GM12878 (cell line): Measurements from ENCODE around the gene RIMS3. TPM values are rescaled to one million over a fixed set of nuclear protein-coding genes. Genes with fewer than 3 reads are reported as not detected.
"Not testable (repeated sequence)": the region's sequence is repeated elsewhere in the genome, so short reads cannot be mapped to it uniquely, and the experiment has no call there.

ENCODE experiments used
- ATAC-seq: fragments of 200-7000 bp; cut with Tn5 transposase; 3 replicates; pipeline ENCODE4 v1.9.1; 2020; ENCODE audit warnings: mild to moderate bottlenecking, moderate library complexity
- BruUV-seq: library from RNA; stranded (reverse); fragments of 400-500 nt; replicated peaks from 2 replicates; lab custom pipeline; 2021; lab: Mats Ljungman, UMichigan
- CTCF ChIA-PET: fragments of 300-600 bp; sonication (Branson Sonifier 250); formaldehyde crosslinking; extraction: SDS; loops from one replicate; lab custom pipeline; 2021; ENCODE audit warnings: inconsistent platforms; lab: Yijun Ruan, JAX
- POLR2A ChIA-PET: fragments of 350-600 bp; formaldehyde crosslinking; extraction: SDS; loops from one replicate; lab custom pipeline; 2021; ENCODE audit warnings: inconsistent platforms; lab: Charles Lee
- RAD21 ChIA-PET: fragments of 300-600 bp; sonication (Branson Sonifier 250); formaldehyde crosslinking; loops from one replicate; lab custom pipeline; 2023; ENCODE audit warnings: antibody characterized with exemption; ENCODE audit not compliant: unreplicated experiment; lab: Charles Lee
- SMC1A ChIA-PET: fragments of 300-600 bp; sonication (Branson Sonifier 250); formaldehyde crosslinking; loops from one replicate; lab custom pipeline; 2023; ENCODE audit not compliant: unreplicated experiment, uncharacterized antibody; lab: Charles Lee
- DNase-seq: peaks from one replicate; pipeline ENCODE4 v3.0.0-alpha.2; 2011; ENCODE audit warnings: low read depth, low spot score
- FAIRE-seq: peaks from 3 replicates; lab custom pipeline; 2011; peaks lifted over from hg19 to GRCh38; lab: Jason Lieb, UNC
- H2AFZ ChIP-seq: 2 replicates; pipeline ENCODE4 v1.6.0; 2011; ENCODE audit warnings: low read depth, low read length, control low read depth; ENCODE audit not compliant: control insufficient read depth
- H3K27ac ChIP-seq: 2 replicates; pipeline ENCODE4 v1.5.1; 2011; ENCODE audit warnings: control low read depth; ENCODE audit not compliant: control insufficient read depth, insufficient read depth
- H3K27me3 ChIP-seq, 2 experiments: replicated peaks in 1 of 2; 2 replicates each; pipeline versions ENCODE4 v1.6.0 to v1.6.1; 2011; ENCODE audit warnings: low read length in 1 of 2; ENCODE audit not compliant: control insufficient read depth in 2 of 2, insufficient read depth in 2 of 2
- H3K36me3 ChIP-seq, 2 experiments: 2 replicates each; pipeline ENCODE4 v1.5.1; 2011; ENCODE audit warnings: low read length in 1 of 2; ENCODE audit not compliant: control insufficient read depth in 2 of 2, insufficient read depth in 2 of 2
- H3K4me1 ChIP-seq: 2 replicates; pipeline ENCODE4 v1.6.1; 2011; ENCODE audit warnings: mild to moderate bottlenecking, low read length, moderate library complexity, mixed read lengths; ENCODE audit not compliant: control insufficient read depth, insufficient read depth
- H3K4me2 ChIP-seq: 2 replicates; pipeline ENCODE4 v1.6.0; 2011; ENCODE audit warnings: control low read depth; ENCODE audit not compliant: control insufficient read depth, insufficient read depth
- H3K4me3 ChIP-seq: fragments of 200-600 bp; sonication (generic); 2 replicates; pipeline ENCODE4 v1.5.1; 2016
- H3K79me2 ChIP-seq: 2 replicates; pipeline ENCODE4 v1.6.0; 2011; ENCODE audit warnings: low read length; ENCODE audit not compliant: control insufficient read depth, insufficient read depth
- H3K9ac ChIP-seq: 2 replicates; pipeline ENCODE4 v1.8.0; 2011; ENCODE audit warnings: low read length, control low read depth, mixed read lengths; ENCODE audit not compliant: control insufficient read depth, insufficient read depth
- H3K9me3 ChIP-seq: replicated peaks from 3 replicates; pipeline ENCODE4 v1.5.1; 2011; ENCODE audit warnings: mild to moderate bottlenecking, low read length; ENCODE audit not compliant: control insufficient read depth, insufficient read depth
- H4K20me1 ChIP-seq: 2 replicates; pipeline ENCODE4 v1.6.0; 2011; ENCODE audit not compliant: control insufficient read depth, insufficient read depth
- ATF7 ChIP-seq: fragments of 450-650 bp; IDR thresholded peaks from 2 replicates; pipeline ENCODE4 v1.6.1; 2016; ENCODE audit warnings: low read depth, mild to moderate bottlenecking
- CBFB ChIP-seq: IDR thresholded peaks from 2 replicates; pipeline ENCODE4 v1.6.1; 2016; ENCODE audit warnings: antibody characterized with exemption, low read depth
- KLF5 ChIP-seq: fragments of 450-650 bp; IDR thresholded peaks from 2 replicates; pipeline ENCODE4 v1.6.1; 2014; ENCODE audit warnings: mild to moderate bottlenecking; ENCODE audit not compliant: partially characterized antibody
- MXI1 ChIP-seq: fragments of 150-350 bp; IDR thresholded peaks from 2 replicates; pipeline ENCODE4 v1.6.1; 2011; ENCODE audit warnings: low read depth, mild to moderate bottlenecking, inconsistent platforms, low read length, improper control_type of control experiment
- RBBP5 ChIP-seq: fragments of 200-600 bp; sonication (generic); conservative IDR thresholded peaks from 2 replicates; pipeline ENCODE4 v1.6.1; 2016
- RFX5 ChIP-seq: IDR thresholded peaks from 2 replicates; pipeline ENCODE4 v1.6.1; 2011; ENCODE audit warnings: low read depth, low read length, improper control_type of control experiment
- SMC3 ChIP-seq: IDR thresholded peaks from 2 replicates; pipeline ENCODE4 v1.6.1; 2011; ENCODE audit warnings: low read length, improper control_type of control experiment, borderline replicate concordance
- YBX1 ChIP-seq: fragments of 450-650 bp; IDR thresholded peaks from 2 replicates; pipeline ENCODE4 v1.6.1; 2016; ENCODE audit warnings: antibody characterized with exemption
- WGBS: methylation state at CpG from one replicate; pipeline ENCODE4 v1.1.6; 2016; ENCODE audit warnings: low lambda C conversion rate; ENCODE audit not compliant: insufficient replicate concordance, insufficient coverage; ENCODE audit errors: missing lambda C conversion rate; 5-methylcytosine and 5-hydroxymethylcytosine counted together
- in situ Hi-C: fragments of 300-500 bp; cut with MboI; formaldehyde crosslinking; loops from 9 replicates; pipeline ENCODE4 v1.14.3; 2018; ENCODE audit warnings: mixed read lengths
- intact Hi-C: fragments of 100-400 bp; cut with micrococcal nuclease; formaldehyde crosslinking; loops from one replicate; pipeline ENCODE4 v1.14.2; 2022; ENCODE audit not compliant: unreplicated experiment
- polyA plus RNA-seq, 11 experiments: library from polyadenylated mRNA; depleted of rRNA in 4 of 11; unstranded in 6 of 11; stranded (reverse) in 5 of 11; fragments of >200 nt; fragmentation: Nextera tagmentation in 4 of 11; fragmentation: Illumina TruSeq in 1 of 11; extraction: Ambion mirVana in 4 of 11; extraction: Trizol in 1 of 11; gene quantifications; 1 replicate in 1 of 11; 2 replicates in 10 of 11; pipeline versions ENCODE4 v1.2.1 to v1.2.3, GENCODE V29; 2011 to 2016; ENCODE audit warnings: inconsistent platforms in 2 of 11, missing spikeins in 2 of 11, low read depth in 1 of 11
- total RNA-seq, 4 experiments: library from RNA; depleted of rRNA in 3 of 4; stranded (reverse); fragments of >200 nt in 3 of 4; fragmentation: Illumina TruSeq in 1 of 4; extraction: Trizol in 1 of 4; gene quantifications; 2 replicates each; pipeline versions ENCODE4 v1.2.1 to v1.2.3, GENCODE V29; 2013 to 2021
- TF ChIP-seq, protein P1 (sequence below): IDR thresholded peaks from 2 replicates; pipeline ENCODE4 v1.6.1; 2012; ENCODE audit warnings: low read length, inconsistent platforms

RIMS3 gene
- total and polyA plus RNA-seq, 10 of the 15 experiments (the other 5 are each of a cell fraction or from before 2014, with no cell fraction given) = 0.02 to 4.7 (median 0.39) TPM

GRCh38 chr1:40575336-40575735, 90.1 kb downstream of the RIMS3 start:
- Histone ChIP-seq H2AFZ (no peak overlapping the region), H3K4me2 (no peak overlapping the region), H3K27me3 (no peaks in the 10 kb centered on the region), H4K20me1 (no peaks in the 10 kb centered on the region), H3K79me2 (no peaks in the 10 kb centered on the region), H3K4me3 (no peak overlapping the region), H3K4me1 (no peaks in the 10 kb centered on the region), H3K9ac (no peak overlapping the region), H3K9me3 (no peaks in the 10 kb centered on the region), H3K36me3 (no peaks in the 10 kb centered on the region), H3K27ac (no peak overlapping the region)
- TF ChIP-seq RBBP5 (no peak), RFX5 (no peak), KLF5 (no peak), ATF7 (no peak), SMC3 (no peak), MXI1 (no peak), YBX1 (no peak), CBFB (no peak)
- TF ChIP-seq, protein P1, sequence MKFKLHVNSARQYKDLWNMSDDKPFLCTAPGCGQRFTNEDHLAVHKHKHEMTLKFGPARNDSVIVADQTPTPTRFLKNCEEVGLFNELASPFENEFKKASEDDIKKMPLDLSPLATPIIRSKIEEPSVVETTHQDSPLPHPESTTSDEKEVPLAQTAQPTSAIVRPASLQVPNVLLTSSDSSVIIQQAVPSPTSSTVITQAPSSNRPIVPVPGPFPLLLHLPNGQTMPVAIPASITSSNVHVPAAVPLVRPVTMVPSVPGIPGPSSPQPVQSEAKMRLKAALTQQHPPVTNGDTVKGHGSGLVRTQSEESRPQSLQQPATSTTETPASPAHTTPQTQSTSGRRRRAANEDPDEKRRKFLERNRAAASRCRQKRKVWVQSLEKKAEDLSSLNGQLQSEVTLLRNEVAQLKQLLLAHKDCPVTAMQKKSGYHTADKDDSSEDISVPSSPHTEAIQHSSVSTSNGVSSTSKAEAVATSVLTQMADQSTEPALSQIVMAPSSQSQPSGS = no peak
- DNase-seq (no peak), FAIRE-seq (no peak), ATAC-seq (no peak)
- ChIA-PET CTCF (no interaction called here), POLR2A (no interaction called here), RAD21 (no interaction called here), SMC1A (no interaction called here)
- intact Hi-C loops (no loop called here), in situ Hi-C loops (no loop called here)
- BruUV-seq = no TSS peak

DNA sequence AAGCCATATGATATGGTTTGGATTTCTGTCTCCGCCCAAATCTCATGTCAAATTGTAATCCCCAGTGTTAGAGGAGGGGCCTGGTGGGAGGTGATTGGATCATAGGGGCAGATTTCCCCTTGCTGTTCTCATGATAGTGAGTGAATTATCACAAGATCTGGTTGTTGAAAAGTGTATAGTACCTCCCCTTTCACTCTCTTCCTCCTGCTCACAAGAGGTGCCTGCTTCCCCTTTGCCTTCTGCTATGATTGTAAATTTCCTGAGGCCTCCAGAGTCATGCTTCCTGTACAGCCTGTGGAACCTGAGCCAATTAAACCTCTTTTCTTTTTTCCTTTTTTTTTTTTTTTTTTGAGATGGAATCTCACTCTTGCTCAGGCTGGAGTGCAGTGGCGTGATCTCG, 90.7 kb downstream of the RIMS3 start:
- ChIA-PET SMC1A (interaction anchor here (0.7 kb wide), 1 partner anchor 1761 kb away, joined by 3 read pairs; no protein-coding TSS in a partner anchor), POLR2A (interaction anchor here (0.7 kb wide), 1 partner anchor 43 kb away, joined by 7 read pairs; the partner anchor contains the start of gene ZNF684)
- H3K9me3 ChIP-seq, H3K27me3 ChIP-seq, DNase-seq, RAD21 ChIA-PET, BruUV-seq, H3K4me1 ChIP-seq, CTCF ChIA-PET, ATAC-seq, H4K20me1 ChIP-seq, H3K4me2 ChIP-seq, H3K36me3 ChIP-seq, H3K9ac ChIP-seq, H3K4me3 ChIP-seq, H3K79me2 ChIP-seq, H3K27ac ChIP-seq, in situ Hi-C loops, H2AFZ ChIP-seq, intact Hi-C loops, FAIRE-seq: not testable (repeated sequence)
- 100% methylated on average over 1 of the region's 3 CpGs for WGBS

Other genes starting within 250 kb of the RIMS3 start
- gene ZFP69B, start 215.2 kb downstream of the RIMS3 start, total RNA-seq (2014; rRNA removed) = 3.5 and 4.4 TPM in 2 replicates
- 5.7 and 6.6 TPM in 2 replicates for gene ZFP69B, start 215.2 kb downstream of the RIMS3 start, total RNA-seq (2014; rRNA removed; fragmentation: Illumina TruSeq; extraction: Trizol)
- gene ZFP69B, start 215.2 kb downstream of the RIMS3 start, total RNA-seq (2021) = 4.4 and 4.7 TPM in 2 replicates
- gene ZFP69B, start 215.2 kb downstream of the RIMS3 start, polyA plus RNA-seq (2011; rRNA removed) = 5.4 and 8.3 TPM in 2 replicates
- 5.4 and 6.1 TPM in 2 replicates for gene ZFP69B, start 215.2 kb downstream of the RIMS3 start, polyA plus RNA-seq (2014; fragmentation: Illumina TruSeq; extraction: Trizol)
- 1 to 10 TPM; 1.3 to 1.4 TPM for gene ZFP69B, start 215.2 kb downstream of the RIMS3 start, polyA plus RNA-seq (2014; fragmentation: Nextera tagmentation; extraction: Ambion mirVana)
- 2.7 TPM in 2 replicates for gene ZFP69B, start 215.2 kb downstream of the RIMS3 start, polyA plus RNA-seq (2014; rRNA removed)
- gene ZFP69B, start 215.2 kb downstream of the RIMS3 start, polyA plus RNA-seq (2016; fragmentation: Nextera tagmentation; extraction: Ambion mirVana) = 1 to 10 TPM; 3.1 to 3.3 TPM
- 3.7 and 4.3 TPM in 2 replicates for gene ZFP69, start 188.4 kb downstream of the RIMS3 start, total RNA-seq (2014; rRNA removed)
- 6.2 and 6.4 TPM in 2 replicates for gene ZFP69, start 188.4 kb downstream of the RIMS3 start, total RNA-seq (2014; rRNA removed; fragmentation: Illumina TruSeq; extraction: Trizol)
- gene ZFP69, start 188.4 kb downstream of the RIMS3 start, total RNA-seq (2021) = 4.3 and 4.4 TPM in 2 replicates
- 1.9 and 3.3 TPM in 2 replicates for gene ZFP69, start 188.4 kb downstream of the RIMS3 start, polyA plus RNA-seq (2011; rRNA removed)
- 6.0 and 6.6 TPM in 2 replicates for gene ZFP69, start 188.4 kb downstream of the RIMS3 start, polyA plus RNA-seq (2014; fragmentation: Illumina TruSeq; extraction: Trizol)
- 1 to 10 TPM; 2.1 to 2.8 TPM for gene ZFP69, start 188.4 kb downstream of the RIMS3 start, polyA plus RNA-seq (2014; fragmentation: Nextera tagmentation; extraction: Ambion mirVana)
- 3.7 and 4.5 TPM in 2 replicates for gene ZFP69, start 188.4 kb downstream of the RIMS3 start, polyA plus RNA-seq (2014; rRNA removed)
- 1 to 10 TPM; 3.6 TPM for gene ZFP69, start 188.4 kb downstream of the RIMS3 start, polyA plus RNA-seq (2016; fragmentation: Nextera tagmentation; extraction: Ambion mirVana)
- gene EXO5, start 156.9 kb downstream of the RIMS3 start, total RNA-seq (2014; rRNA removed) = 8.6 and 9.9 TPM in 2 replicates
- 8.1 and 8.7 TPM in 2 replicates for gene EXO5, start 156.9 kb downstream of the RIMS3 start, total RNA-seq (2014; rRNA removed; fragmentation: Illumina TruSeq; extraction: Trizol)
- 6.1 and 6.5 TPM in 2 replicates for gene EXO5, start 156.9 kb downstream of the RIMS3 start, total RNA-seq (2021)
- gene EXO5, start 156.9 kb downstream of the RIMS3 start, polyA plus RNA-seq (2011; rRNA removed) = 8.5 and 10.6 TPM in 2 replicates
- gene EXO5, start 156.9 kb downstream of the RIMS3 start, polyA plus RNA-seq (2014; fragmentation: Illumina TruSeq; extraction: Trizol) = 8.9 and 13.2 TPM in 2 replicates
- gene EXO5, start 156.9 kb downstream of the RIMS3 start, polyA plus RNA-seq (2014; fragmentation: Nextera tagmentation; extraction: Ambion mirVana) = 1 to 10 TPM; 2.1 to 3.7 TPM
- 6.5 and 8.8 TPM in 2 replicates for gene EXO5, start 156.9 kb downstream of the RIMS3 start, polyA plus RNA-seq (2014; rRNA removed)
- 10 to 100 TPM in 1 of 2 experiments, 1 to 10 TPM in 1; 7.6 to 10.1 TPM for gene EXO5, start 156.9 kb downstream of the RIMS3 start, polyA plus RNA-seq (2016; fragmentation: Nextera tagmentation; extraction: Ambion mirVana)
- gene ZNF684, start 134.0 kb downstream of the RIMS3 start, total RNA-seq (2014; rRNA removed) = 4.7 and 6.5 TPM in 2 replicates
- 6.0 and 6.8 TPM in 2 replicates for gene ZNF684, start 134.0 kb downstream of the RIMS3 start, total RNA-seq (2014; rRNA removed; fragmentation: Illumina TruSeq; extraction: Trizol)
- 3.4 and 6.2 TPM in 2 replicates for gene ZNF684, start 134.0 kb downstream of the RIMS3 start, total RNA-seq (2021)
- 4.5 and 4.9 TPM in 2 replicates for gene ZNF684, start 134.0 kb downstream of the RIMS3 start, polyA plus RNA-seq (2011; rRNA removed)
- gene ZNF684, start 134.0 kb downstream of the RIMS3 start, polyA plus RNA-seq (2014; fragmentation: Illumina TruSeq; extraction: Trizol) = 6.5 and 7.0 TPM in 2 replicates
- gene ZNF684, start 134.0 kb downstream of the RIMS3 start, polyA plus RNA-seq (2014; fragmentation: Nextera tagmentation; extraction: Ambion mirVana) = 1 to 10 TPM; 5.9 to 6.2 TPM
- 3.8 and 4.3 TPM in 2 replicates for gene ZNF684, start 134.0 kb downstream of the RIMS3 start, polyA plus RNA-seq (2014; rRNA removed)
- gene ZNF684, start 134.0 kb downstream of the RIMS3 start, polyA plus RNA-seq (2016; fragmentation: Nextera tagmentation; extraction: Ambion mirVana) = 1 to 10 TPM; 5.7 to 6.7 TPM
- gene NFYC, start 26.0 kb upstream of the RIMS3 start, total RNA-seq (2014; rRNA removed) = 43.1 and 49.0 TPM in 2 replicates
- 24.2 and 26.0 TPM in 2 replicates for gene NFYC, start 26.0 kb upstream of the RIMS3 start, total RNA-seq (2014; rRNA removed; fragmentation: Illumina TruSeq; extraction: Trizol)
- gene NFYC, start 26.0 kb upstream of the RIMS3 start, total RNA-seq (2021) = 55.0 and 66.6 TPM in 2 replicates
- gene NFYC, start 26.0 kb upstream of the RIMS3 start, polyA plus RNA-seq (2011; rRNA removed) = 57.7 and 84.2 TPM in 2 replicates
- gene NFYC, start 26.0 kb upstream of the RIMS3 start, polyA plus RNA-seq (2014; fragmentation: Illumina TruSeq; extraction: Trizol) = 52.5 and 69.7 TPM in 2 replicates
- 1 to 10 TPM; 4.3 to 6.9 TPM for gene NFYC, start 26.0 kb upstream of the RIMS3 start, polyA plus RNA-seq (2014; fragmentation: Nextera tagmentation; extraction: Ambion mirVana)
- 64.2 and 78.5 TPM in 2 replicates for gene NFYC, start 26.0 kb upstream of the RIMS3 start, polyA plus RNA-seq (2014; rRNA removed)
- 10 to 100 TPM; 64.1 to 70.1 TPM for gene NFYC, start 26.0 kb upstream of the RIMS3 start, polyA plus RNA-seq (2016; fragmentation: Nextera tagmentation; extraction: Ambion mirVana)
- gene KCNQ4, start 118.1 kb upstream of the RIMS3 start, total RNA-seq (2014; rRNA removed) = under 0.01 and 0.11 TPM in 2 replicates
- gene KCNQ4, start 118.1 kb upstream of the RIMS3 start, total RNA-seq (2014; rRNA removed; fragmentation: Illumina TruSeq; extraction: Trizol) = 0.04 and 0.05 TPM in 2 replicates
- 0.18 and 0.21 TPM in 2 replicates for gene KCNQ4, start 118.1 kb upstream of the RIMS3 start, total RNA-seq (2021)
- gene KCNQ4, start 118.1 kb upstream of the RIMS3 start, polyA plus RNA-seq (2011; rRNA removed) = 0.03 and 0.04 TPM in 2 replicates
- gene KCNQ4, start 118.1 kb upstream of the RIMS3 start, polyA plus RNA-seq (2014; fragmentation: Illumina TruSeq; extraction: Trizol) = 0.08 and 0.13 TPM in 2 replicates
- not detected for gene KCNQ4, start 118.1 kb upstream of the RIMS3 start, polyA plus RNA-seq (2014; fragmentation: Nextera tagmentation; extraction: Ambion mirVana)
- 0.10 and 0.30 TPM in 2 replicates for gene KCNQ4, start 118.1 kb upstream of the RIMS3 start, polyA plus RNA-seq (2014; rRNA removed)
- gene KCNQ4, start 118.1 kb upstream of the RIMS3 start, polyA plus RNA-seq (2016; fragmentation: Nextera tagmentation; extraction: Ambion mirVana) = under 1 TPM; 0.05 to 0.07 TPM
- 0.11 and 0.28 TPM in 2 replicates for gene CITED4, start 196.7 kb upstream of the RIMS3 start, total RNA-seq (2014; rRNA removed)
- gene CITED4, start 196.7 kb upstream of the RIMS3 start, total RNA-seq (2014; rRNA removed; fragmentation: Illumina TruSeq; extraction: Trizol) = 0.13 TPM in 1 of 2 replicates, not detected in the other
- gene CITED4, start 196.7 kb upstream of the RIMS3 start, total RNA-seq (2021) = 0.56 and 0.64 TPM in 2 replicates
- gene CITED4, start 196.7 kb upstream of the RIMS3 start, polyA plus RNA-seq (2011; rRNA removed) = not detected in 2 replicates
- gene CITED4, start 196.7 kb upstream of the RIMS3 start, polyA plus RNA-seq (2014; fragmentation: Illumina TruSeq; extraction: Trizol) = not detected in 2 replicates
- gene CITED4, start 196.7 kb upstream of the RIMS3 start, polyA plus RNA-seq (2014; fragmentation: Nextera tagmentation; extraction: Ambion mirVana) = not detected
- 0.24 and 0.52 TPM in 2 replicates for gene CITED4, start 196.7 kb upstream of the RIMS3 start, polyA plus RNA-seq (2014; rRNA removed)
- not detected for gene CITED4, start 196.7 kb upstream of the RIMS3 start, polyA plus RNA-seq (2016; fragmentation: Nextera tagmentation; extraction: Ambion mirVana)